HK-2 (cell line): ENCODE data around the gene USH2A.
A peak's percentile ranks its signal among the peaks of the same experiment; 100 is the strongest.

Source experiments
- DNase-seq: peaks from one replicate; pipeline ENCODE4 v3.0.0-alpha.2; 2018; ENCODE audit not compliant: unreplicated experiment

Gene USH2A

DNA sequence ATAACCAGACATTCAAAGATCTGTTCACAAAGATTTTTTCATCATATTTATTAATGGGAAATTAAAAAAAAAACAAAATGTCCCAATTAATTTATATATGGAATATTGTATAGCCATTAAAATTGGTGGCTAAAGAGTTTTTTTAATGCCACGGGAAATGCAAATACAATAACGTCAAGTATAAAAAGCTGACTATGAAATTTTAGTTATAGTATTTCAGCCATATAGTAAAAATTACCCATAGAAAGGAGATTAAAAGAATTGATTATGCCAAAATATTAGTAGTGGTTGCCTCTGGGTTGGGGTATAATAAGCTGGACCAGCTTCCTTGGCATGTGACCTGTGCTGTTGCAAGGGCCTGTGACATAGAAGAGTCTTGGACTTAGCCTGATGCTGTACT lies 777.4 kb downstream of the USH2A start:
- no peak for DNase-seq

DNA sequence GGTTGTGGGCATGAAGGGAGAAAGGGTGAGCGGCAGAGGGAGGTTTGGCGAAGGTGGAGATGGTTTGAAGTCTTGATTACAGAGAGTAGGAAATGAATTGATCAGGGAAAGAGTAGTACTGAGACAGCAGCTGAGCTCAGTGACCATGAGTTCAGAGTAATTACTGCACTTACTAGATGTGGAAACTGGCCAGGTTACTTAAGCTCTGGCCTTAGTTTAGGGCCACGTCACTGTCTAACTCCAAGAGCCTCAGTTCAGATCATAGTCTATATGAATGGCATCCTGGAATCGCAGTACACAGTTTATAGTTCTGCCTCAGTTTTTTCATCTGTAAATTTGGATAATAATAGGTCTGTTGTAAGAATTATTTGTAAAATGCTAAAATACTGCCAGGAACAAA lies 778.1 kb downstream of the USH2A start:
- DNase-seq = no peak

DNA sequence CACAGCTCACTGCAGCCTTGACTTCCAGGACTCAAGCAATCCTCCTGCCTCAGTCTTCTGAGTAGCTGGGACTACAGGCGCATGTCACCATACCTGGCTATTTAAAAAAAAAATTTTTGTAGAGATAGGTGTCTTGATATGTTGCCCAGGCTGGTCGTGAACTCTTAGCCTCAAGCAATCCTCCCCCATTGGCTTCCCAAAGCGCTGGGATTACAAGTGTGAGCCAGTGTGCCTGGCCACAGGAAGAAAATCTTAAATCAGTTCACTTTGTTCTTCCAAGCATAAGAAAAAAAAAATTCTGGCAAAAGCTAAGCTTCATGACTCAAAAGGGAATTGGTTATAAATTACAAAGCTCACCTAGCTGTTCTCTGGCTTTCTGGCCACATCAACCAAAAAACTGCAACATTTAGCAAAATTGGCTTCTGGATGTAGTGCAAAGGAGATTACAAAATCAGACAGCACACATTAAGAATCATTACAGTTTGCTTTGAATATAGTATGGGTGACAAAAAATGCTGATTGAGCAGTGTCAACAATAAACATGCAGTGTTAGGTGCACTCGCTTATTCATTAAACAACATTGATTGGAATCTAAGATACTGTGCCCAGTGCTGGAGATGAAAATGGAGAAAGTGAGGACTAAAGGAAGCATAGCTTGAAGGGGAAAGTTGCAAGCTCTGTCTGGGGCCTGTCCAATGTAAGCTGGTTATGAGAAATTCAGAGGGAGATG lies 779.5 kb downstream of the USH2A start:
- DNase-seq = no peak

DNA sequence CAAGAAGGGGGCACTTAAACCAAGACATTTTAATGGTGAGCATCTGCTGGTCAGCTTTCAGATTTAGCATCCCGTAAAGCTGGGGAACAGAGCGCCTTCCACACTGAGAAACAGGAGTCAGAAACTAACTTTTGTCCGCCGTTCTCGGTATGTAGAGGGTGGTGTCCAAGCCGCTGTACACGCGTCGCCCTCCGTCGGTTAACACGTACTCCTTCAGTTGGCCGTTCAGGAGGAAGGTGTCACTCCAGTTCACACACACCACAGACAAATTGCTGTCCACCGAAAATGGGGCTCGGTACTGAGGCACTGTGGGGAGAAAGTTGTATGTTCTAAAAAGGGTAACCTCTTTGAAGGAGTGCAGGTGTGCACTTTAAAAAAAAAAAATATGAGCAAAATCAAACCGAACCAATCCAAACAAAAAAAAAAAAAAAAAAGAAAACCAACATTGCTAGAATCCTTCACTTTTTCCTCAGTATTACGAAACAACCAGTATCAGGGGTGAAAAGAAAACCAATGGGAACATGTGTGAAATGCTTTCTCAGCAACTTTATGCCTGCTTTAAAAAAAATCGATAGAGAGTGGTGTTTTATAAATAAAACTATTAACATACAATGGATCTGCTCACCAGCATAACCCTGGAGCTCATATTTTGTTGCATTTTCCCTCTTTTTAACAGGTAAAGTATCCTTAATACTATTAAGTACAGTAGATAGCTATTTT lies 782.7 kb downstream of the USH2A start:
- DNase-seq = no peak

DNA sequence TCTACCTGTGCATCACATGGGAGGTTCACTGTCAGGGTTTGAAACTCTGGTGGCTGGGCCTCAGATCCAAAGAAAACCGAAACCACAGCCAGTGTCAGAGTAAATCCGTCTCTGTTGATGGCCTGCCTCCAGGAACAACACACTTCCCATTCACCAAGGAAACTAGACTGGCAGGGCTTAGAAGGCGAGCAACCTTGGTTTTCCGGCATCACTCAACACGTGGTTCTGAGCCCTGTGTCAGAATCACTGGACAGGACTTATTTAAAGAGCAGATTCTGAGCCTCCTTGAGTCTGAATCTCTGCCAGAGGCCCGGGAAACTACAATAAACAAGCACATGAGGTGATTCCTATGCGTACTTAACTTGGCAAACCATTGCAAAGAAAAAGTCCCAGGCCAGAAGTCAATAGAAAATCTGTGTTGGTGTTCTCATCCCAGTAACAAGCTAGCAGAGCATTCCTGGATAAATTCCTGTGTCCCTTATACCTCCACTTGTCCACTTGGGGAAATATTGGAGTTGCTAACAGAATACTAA lies 786.1 kb downstream of the USH2A start:
- no peak for DNase-seq

DNA sequence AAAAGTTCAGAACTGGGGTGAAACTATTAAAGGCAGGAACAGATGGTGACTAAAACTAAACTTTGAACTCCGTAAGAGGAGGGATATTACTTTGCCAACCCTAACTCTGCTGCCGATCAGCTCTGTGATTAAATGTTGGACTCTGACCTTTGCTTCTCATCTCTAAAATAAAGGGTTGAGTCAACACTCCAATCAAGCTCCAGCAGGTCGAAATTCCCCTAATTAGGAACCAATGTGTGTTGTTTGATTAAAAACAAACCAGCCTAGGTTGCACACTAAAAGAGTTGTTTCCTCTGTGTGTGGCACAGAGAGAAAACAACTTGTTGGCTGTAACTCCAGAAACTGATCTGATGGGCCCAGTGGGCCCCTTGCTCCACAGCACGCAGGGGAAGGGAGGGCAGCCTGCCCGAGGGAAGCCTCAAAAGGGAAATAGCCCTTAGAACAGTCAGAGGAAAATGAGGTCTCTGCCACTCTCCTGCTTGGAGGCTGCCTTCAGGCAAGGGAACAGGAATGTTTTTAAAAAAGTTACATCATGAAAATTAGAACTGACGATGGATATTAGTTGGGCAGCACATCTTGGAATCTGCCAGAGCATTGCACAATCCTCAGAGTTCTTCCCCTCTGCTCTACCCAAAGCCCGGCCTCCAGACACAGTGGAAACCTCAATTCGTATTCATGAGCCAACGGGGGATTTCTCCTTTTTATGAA lies 786.8 kb downstream of the USH2A start:
- no peak for DNase-seq

DNA sequence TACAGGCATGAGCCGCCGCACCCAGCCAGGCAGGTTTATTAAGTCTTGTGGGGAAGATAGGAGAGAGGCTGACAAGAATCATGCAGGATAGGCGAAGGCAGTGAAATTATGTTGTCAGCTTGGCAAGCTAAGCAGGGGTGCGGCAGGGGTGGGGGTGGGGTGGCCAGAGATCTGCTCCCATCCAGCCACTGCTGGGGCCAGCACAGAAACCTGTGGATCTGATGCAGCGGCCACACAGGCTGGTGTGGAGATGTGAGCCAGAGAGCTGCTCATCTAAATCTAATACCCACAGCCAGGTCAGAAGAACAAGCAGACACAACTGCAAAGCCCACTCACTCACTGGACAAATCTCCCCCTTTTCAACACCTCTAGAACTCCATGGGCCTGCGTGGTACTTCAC lies 787.4 kb downstream of the USH2A start:
- DNase-seq = no peak

DNA sequence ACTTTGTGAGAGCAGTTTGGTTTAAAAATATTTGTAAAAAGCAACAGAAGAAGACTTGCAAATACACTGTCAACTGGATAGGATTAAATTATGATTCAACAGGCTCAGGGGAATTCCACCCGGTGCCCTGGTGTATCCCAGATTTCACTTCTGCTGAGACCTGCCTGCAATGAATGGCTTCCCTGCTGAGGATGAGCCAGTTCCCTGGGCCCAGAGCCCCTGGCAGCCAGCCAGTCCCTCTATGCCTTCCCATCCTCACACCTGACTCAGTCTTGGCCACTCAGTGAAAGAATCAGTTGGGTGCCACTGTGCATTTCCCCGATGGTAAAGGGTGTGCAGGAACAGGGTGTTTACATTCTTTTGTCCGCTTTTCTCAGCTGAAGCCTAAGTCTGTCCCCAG lies 791.8 kb downstream of the USH2A start:
- peak; percentile 83 for DNase-seq

DNA sequence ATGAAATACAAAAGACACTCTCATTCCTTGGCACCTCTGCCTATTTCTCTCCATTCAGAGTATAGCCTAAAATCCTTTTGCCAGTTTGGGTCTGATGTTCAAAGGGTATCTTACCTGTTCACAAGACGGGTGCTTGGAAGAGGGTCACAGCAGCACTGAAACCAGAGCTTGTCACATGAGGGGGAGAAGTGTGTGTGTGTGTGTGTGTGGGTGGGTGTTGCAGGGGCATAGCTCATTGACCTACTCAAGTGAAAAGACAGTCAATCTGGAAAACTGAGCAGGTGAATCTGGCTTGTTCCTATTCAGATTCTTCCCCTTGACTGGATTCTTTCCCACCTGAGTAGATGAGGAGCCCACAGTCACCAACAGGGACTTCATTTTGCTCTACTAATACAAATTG lies 792.2 kb downstream of the USH2A start:
- no peak for DNase-seq

DNA sequence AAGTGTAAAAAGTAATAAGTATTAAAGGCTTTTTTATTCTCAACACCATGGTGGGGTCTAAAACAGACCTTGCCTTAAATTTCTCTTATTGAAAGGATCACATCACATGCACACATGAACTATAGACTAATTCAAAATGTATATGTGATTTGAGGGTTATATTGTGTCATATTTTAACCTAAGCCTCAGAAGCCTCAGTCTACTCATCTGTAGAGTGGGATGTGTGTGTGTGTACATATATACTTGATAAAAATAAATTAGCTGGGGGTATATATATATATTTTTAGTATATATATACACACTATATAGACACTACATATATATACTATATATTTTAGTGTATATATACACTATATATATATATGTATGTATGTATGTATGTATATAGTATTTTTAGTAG lies 797.3 kb downstream of the USH2A start:
- no peak for DNase-seq

DNA sequence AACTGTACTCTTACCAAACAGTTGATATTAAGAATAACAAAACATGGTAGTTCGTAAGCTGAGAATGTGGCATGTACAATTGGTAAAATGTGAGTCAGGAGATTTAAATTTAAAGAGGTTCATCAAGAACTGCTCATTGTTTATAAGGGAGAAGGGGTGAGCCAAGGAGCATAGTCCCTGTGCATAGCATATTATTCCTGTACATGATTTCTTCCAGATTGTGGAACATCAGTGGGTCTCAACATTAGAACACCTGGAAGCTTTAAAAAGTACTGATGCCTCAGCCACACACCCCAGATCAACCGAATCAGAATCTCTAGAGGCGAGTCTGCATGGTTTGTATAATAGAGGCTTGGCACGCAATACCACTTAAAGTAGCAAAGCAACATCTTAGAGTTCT lies 800.1 kb downstream of the USH2A start:
- no peak for DNase-seq

DNA sequence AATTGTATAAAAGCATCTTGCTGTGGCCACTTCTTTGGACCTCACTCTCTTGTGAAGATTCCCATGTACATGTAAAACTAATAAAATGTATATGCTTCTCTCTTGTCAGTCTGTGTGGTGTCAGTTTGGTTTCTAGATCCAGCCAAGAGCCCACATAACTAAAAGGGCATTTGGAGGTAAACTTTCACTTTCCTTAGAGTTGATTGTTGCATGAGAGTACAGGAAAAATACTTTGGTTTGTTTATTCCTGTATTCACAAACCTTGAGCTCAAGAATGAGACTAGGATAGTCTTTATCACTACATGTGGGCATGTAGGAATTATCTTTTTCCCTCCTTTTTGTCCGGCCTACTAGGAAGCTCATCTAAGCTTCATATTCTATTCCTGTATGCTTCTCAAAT lies 805.3 kb downstream of the USH2A start:
- DNase-seq = no peak

DNA sequence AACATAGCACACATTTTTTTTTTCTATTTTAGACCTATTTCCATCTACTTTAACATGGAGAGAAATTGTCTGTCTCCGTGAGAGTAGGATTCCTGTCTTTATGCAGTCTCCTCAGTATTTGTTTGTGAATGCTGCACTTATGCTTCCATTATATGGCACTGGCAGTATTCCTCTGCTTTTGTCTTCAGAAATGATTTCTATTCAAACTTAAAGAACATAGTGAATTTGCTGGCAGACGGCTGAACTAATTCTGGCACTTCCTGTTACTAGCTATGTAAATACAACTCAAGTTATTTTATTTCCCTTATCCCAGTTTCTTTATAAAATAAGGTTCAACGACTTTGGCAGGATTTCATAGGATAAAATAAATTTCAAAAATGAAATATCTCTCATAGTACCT lies 810.9 kb downstream of the USH2A start:
- DNase-seq = no peak

DNA sequence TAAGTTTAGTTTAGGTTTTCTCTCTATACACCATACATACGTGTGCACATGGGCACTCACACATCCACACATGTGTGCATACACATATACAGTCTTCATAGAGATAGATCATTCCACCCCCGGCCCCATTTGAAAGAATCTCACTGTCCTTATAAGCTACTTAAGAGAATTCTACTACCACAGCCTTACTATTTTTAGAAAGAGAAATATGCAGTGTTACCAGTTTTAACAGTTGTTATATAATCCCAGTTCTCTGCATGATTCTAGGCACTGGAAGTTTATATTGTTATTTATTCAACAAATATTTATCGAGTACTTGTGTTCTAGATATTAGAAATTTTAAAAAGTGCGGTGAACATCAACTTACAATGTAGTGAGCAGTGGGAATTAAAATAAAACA lies 814.6 kb downstream of the USH2A start:
- no peak for DNase-seq

DNA sequence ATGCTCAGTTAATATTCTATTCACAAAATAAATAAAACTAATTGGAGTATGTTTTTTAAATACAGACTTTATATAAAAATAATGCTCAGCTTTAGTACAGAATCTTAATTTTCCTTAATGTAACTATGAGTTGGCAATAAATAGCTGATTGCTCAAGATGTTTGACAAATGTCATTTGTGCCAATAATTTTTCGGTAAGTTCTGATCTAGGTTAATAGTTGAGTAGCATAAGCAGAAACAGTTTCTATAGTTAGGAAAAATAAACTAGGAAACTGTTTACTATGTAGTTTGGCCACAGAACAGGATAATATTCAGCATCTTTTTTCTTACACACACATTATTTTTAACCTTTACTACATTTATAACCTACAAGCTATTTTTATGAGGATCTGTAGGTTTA lies 815.8 kb downstream of the USH2A start:
- DNase-seq = no peak

DNA sequence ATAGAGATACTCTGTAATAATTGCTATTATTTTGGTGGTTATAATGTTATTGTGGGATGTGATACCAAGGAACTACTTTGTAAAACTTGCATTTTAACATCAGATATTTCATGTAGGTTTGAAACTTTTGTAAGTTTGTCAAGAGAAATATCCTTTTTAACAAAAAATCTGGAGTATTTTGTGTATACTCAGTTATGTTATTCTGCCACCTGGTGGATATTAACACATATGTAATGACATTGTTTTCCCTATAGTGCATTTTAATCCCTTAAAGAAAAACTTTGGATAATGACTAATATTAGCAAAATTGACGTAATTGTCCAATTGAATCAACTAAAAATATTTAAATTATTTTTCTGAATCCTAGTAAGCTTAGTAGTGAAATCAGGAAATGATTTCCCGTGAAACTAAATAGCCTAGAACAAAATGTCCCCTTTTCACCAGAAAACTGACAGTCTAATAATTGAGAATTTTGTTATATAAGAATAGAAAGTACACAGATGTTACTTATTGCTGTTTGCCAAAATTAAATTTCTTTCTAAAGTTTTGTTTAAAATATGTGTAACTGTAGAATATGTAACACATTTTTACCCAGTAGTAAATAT lies 816.6 kb downstream of the USH2A start:
- no peak for DNase-seq

DNA sequence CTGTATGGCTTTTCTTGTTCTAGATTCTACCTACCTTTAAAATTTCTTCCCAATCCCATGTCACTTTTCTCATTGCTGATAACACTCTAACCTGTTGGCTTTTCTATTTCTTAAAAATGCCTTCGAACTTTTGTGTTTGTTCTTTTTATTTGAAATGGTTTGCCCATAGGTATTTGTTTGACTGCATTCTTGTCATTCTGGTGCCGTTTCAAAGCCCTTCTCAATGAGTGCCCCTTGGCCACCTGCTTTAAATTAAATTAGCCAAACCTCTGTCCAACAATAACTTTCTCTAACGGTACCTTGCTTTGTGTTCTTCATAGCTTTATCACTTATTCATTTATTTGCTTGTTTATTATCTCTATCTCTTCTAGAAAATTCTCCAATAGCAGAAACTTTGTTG lies 817.2 kb downstream of the USH2A start:
- no peak for DNase-seq

DNA sequence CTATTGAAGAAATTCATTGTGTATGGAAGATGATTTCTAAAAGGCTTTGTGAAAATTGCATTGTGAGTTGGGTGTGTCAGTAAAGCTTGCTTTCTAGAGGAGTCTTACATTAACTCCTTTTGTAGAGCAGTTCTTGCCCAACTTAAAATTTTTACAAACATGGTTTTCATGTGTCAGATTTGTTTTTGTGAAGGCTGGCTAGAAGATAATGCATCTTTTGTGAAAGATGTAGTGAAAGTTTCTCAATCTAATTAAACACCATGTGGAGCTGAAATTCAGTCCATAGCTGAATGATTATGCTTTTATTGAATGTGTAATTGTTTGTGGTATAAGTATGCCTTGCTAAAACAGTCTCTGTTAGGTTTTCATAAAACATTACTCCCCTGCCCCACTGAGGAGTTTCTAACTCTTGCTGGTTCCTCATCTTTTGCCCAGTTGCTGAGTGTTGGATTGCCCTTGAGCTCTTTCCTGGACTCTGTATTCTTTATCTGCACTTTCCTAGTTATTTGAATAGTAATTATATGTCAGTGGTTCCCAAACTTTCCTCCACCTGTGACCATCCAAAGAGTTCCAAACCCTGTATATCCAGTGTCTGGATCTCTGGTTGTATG lies 818.1 kb downstream of the USH2A start:
- DNase-seq = no peak

DNA sequence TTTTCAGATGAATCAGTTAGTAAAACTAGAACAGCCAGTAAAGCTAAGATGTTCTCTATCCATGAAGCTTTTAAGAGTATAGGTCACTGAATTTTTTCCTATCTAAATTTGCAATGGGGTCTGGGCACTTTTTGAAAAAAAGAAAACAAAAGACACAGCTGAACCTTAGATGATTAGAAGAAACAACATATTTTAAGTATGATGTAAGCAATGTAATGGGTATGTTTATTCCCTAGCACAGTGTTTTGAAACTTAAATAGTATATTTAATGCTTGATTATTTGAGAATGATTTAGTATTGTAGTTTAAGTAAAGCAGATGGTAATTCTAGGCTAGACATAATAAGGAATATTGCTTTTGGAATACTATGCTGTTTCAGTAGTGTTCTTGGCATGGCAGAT lies 819.9 kb downstream of the USH2A start:
- no peak for DNase-seq

DNA sequence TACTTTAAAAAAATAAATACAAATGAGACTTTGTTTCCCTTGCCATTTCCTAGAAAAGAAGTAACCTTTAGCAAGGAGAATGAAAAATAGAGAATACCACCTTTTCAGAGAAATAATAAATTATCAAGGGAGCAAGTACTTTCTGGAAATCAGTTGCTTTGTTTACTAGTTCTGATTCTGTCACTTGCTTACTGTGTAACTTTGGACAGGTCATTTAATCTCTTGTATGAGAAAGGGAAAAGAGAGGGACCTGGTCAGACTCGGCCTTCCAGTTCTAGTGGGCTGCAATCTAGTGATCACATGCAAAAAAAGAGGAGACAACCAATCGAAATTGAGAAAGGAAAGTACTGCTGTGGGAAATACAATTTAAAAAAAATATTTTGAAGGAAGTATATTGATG lies 822.0 kb downstream of the USH2A start:
- no peak for DNase-seq

DNA sequence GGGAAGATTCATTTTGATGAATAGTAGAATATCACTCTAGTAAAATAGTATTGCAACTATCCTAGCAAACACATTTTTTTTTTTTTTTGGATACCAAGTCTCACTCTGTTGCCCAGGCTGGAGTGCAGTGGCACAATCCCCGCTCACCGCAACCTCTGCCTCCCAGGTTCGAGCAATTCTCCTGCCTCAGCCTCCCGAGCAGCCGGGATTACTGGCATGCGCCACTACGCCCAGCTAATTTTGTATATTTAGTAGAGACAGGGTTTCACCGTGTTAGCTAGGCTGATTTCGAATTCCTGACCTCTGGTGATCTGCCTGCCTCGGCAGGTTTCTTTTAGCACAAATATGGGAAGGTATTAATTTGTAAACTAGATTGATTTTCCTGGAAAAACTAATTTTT lies 822.4 kb downstream of the USH2A start:
- no peak for DNase-seq

DNA sequence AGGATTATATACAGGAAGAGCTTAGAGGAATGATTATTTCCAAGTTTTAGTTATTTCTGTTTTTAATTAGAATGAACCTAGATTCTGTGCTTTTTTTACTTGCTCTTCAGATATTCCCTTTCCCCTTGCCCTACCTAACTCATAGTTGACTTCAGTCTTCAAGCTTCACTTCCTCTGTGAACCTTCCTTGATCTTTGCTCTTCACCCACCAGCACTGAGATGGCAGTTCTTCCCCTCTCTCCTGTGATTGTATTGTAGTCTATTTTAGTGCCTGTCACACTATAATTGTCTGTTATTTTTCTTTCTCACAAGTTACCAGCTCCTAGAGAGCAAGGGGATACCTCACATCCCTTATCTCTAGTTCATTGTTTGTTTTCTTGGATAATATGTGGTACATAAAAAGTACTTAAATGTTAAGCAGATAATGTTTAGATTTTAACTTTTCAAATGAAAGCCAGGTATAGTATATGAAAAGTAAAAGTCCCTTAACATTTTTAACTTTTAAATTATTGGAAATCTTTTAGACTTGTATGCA lies 822.9 kb downstream of the USH2A start:
- no peak for DNase-seq
